ENCODE measurements around the gene PTBP2.
"Not testable (repeated sequence)": the region's sequence is repeated elsewhere in the genome, so short reads cannot be mapped to it uniquely, and the experiment has no call there.

Gene PTBP2

GRCh38 chr1:96730574-96731298, 9.2 kb downstream of the PTBP2 start:
- no peak for DNase-seq (ENCODE audit: low read depth)

GRCh38 chr1:96741335-96741734, 19.8 kb downstream of the PTBP2 start:
- DNase-seq (ENCODE audit: low read depth) = no peak

- DNase-seq (ENCODE audit: low read depth) = no peak
These were observed 25.1 kb downstream of the PTBP2 start for GRCh38 chr1:96746440-96747420.

- no peak for DNase-seq (ENCODE audit: low read depth)
These were observed 26.0 kb downstream of the PTBP2 start for GRCh38 chr1:96747565-96747964.

GRCh38 chr1:96748078-96748477, 26.5 kb downstream of the PTBP2 start:
- no peak for DNase-seq (ENCODE audit: low read depth)

- DNase-seq (ENCODE audit: low read depth) = no peak
These were observed 28.0 kb downstream of the PTBP2 start for GRCh38 chr1:96749618-96750017.

- no peak for DNase-seq (ENCODE audit: low read depth)
These were observed 30.8 kb downstream of the PTBP2 start for GRCh38 chr1:96752394-96752793.

- DNase-seq (ENCODE audit: low read depth) = no peak
These were observed 35.2 kb downstream of the PTBP2 start for GRCh38 chr1:96756789-96757188.

- DNase-seq (ENCODE audit: low read depth) = not testable (repeated sequence)
These were observed 41.0 kb downstream of the PTBP2 start for GRCh38 chr1:96762586-96762985.

GRCh38 chr1:96763514-96763913, 41.9 kb downstream of the PTBP2 start:
- no peak for DNase-seq (ENCODE audit: low read depth)

GRCh38 chr1:96764469-96764868, 42.9 kb downstream of the PTBP2 start:
- DNase-seq (ENCODE audit: low read depth) = no peak

GRCh38 chr1:96771847-96772246, 50.3 kb downstream of the PTBP2 start:
- no peak for DNase-seq (ENCODE audit: low read depth)

- no peak for DNase-seq (ENCODE audit: low read depth)
These were observed 50.8 kb downstream of the PTBP2 start for GRCh38 chr1:96772349-96772748.

- no peak for DNase-seq (ENCODE audit: low read depth)
These were observed 51.4 kb downstream of the PTBP2 start for GRCh38 chr1:96772972-96773371.

GRCh38 chr1:96782206-96782605, 60.6 kb downstream of the PTBP2 start:
- DNase-seq (ENCODE audit: low read depth) = no peak

GRCh38 chr1:96782856-96783255, 61.3 kb downstream of the PTBP2 start:
- no peak for DNase-seq (ENCODE audit: low read depth)

- no peak for DNase-seq (ENCODE audit: low read depth)
These were observed 69.0 kb downstream of the PTBP2 start for GRCh38 chr1:96790599-96790998.

- DNase-seq (ENCODE audit: low read depth) = no peak
These were observed 70.6 kb downstream of the PTBP2 start for GRCh38 chr1:96792220-96792619.

- DNase-seq (ENCODE audit: low read depth) = not testable (repeated sequence)
These were observed 80.1 kb downstream of the PTBP2 start for GRCh38 chr1:96801696-96802095.

- no peak for DNase-seq (ENCODE audit: low read depth)
These were observed 83.1 kb downstream of the PTBP2 start for GRCh38 chr1:96804648-96805047.

GRCh38 chr1:96808191-96808590, 86.6 kb downstream of the PTBP2 start:
- no peak for DNase-seq (ENCODE audit: low read depth)

- DNase-seq (ENCODE audit: low read depth) = no peak
These were observed 94.3 kb downstream of the PTBP2 start for GRCh38 chr1:96815914-96816313.

- no peak for DNase-seq (ENCODE audit: low read depth)
These were observed 98.5 kb downstream of the PTBP2 start for GRCh38 chr1:96820107-96820506.

All from T follicular helper cell (primary cell).